Kidney (tissue), 14 donors: ENCODE results near the gene AKAP13. TPM values are rescaled to one million over a fixed set of nuclear protein-coding genes. Genes with fewer than 3 reads are reported as not detected.

Experiments used
- DNase-seq, 5 donors: peaks; one replicate each; pipeline ENCODE4 v3.0.0-alpha.2; 2013 to 2020
- FAIRE-seq: peaks from 2 replicates; lab custom pipeline; 2012; peaks lifted over from hg19 to GRCh38; lab: Jason Lieb, UNC
- H3K27ac ChIP-seq, 2 donors: one replicate each; pipeline ENCODE4 v1.7.0; 2013; ENCODE audit warnings: low read depth in 2 of 2, low read length in 2 of 2, inconsistent platforms in 1 of 2
- H3K27me3 ChIP-seq: one replicate; pipeline ENCODE4 v1.7.1; 2013; ENCODE audit warnings: low read length, inconsistent platforms; ENCODE audit not compliant: control insufficient read depth, insufficient read depth
- H3K36me3 ChIP-seq, 3 donors: one replicate each; pipeline versions ENCODE4 v1.7.0 to v1.7.1; 2013; ENCODE audit warnings: low read length in 3 of 3, control low read depth in 1 of 3, inconsistent platforms in 1 of 3; ENCODE audit not compliant: insufficient read depth in 3 of 3, control insufficient read depth in 2 of 3
- H3K4me1 ChIP-seq, 3 donors: one replicate each; pipeline versions ENCODE4 v1.7.0 to v1.7.1; 2013; ENCODE audit warnings: low read length in 3 of 3, inconsistent platforms in 1 of 3, low read depth in 1 of 3; ENCODE audit not compliant: control insufficient read depth in 2 of 3, insufficient read depth in 2 of 3
- H3K4me3 ChIP-seq, 3 donors: one replicate each; pipeline versions ENCODE4 v1.7.0 to v1.8.1; 2013; ENCODE audit warnings: low read length in 3 of 3, control low read depth in 1 of 3, inconsistent platforms in 1 of 3
- H3K9ac ChIP-seq, 3 donors: one replicate each; pipeline versions ENCODE4 v1.7.0 to v1.7.1; 2013; ENCODE audit warnings: low read length in 3 of 3, control low read depth in 1 of 3, inconsistent platforms in 1 of 3
- H3K9me3 ChIP-seq, 3 donors: one replicate each; pipeline versions ENCODE4 v1.7.0 to v1.7.1; 2013; ENCODE audit warnings: low read length in 3 of 3, control low read depth in 1 of 3, inconsistent platforms in 1 of 3; ENCODE audit not compliant: control insufficient read depth in 2 of 3, insufficient read depth in 1 of 3
- intact Hi-C: fragments of 100-400 bp; cut with DNase I; formaldehyde crosslinking; loops from one replicate; pipeline ENCODE4 v1.11.1; 2022
- polyA plus RNA-seq: library from polyadenylated mRNA; stranded (reverse); fragments of 350-450 nt; fragmentation: Illumina TruSeq; extraction: RNeasy Lipid Tissue Mini Kit (QIAGEN cat#74804); gene quantifications from one replicate; pipeline ENCODE4 v1.2.3, GENCODE V29; 2014; ENCODE audit warnings: low read depth, low replicate concordance; ENCODE audit not compliant: insufficient read depth
- total RNA-seq: library from RNA; stranded (reverse); fragmentation: NEBNext Ultra II Directional; extraction: Animal tissue kit (Norgen Biotek cat#: 25700); gene quantifications from one replicate; pipeline ENCODE4 v1.2.1, GENCODE V29; 2021
- TF ChIP-seq, protein P1 (sequence below): IDR thresholded peaks from 3 replicates; pipeline ENCODE4 v1.5.1; 2012; ENCODE audit warnings: mild to moderate bottlenecking, moderate library complexity, borderline replicate concordance; ENCODE audit not compliant: insufficient read depth; ENCODE audit errors: extremely low read depth
- donor health status: control.
- donor health status: control.
- donor health status: control.
- donor health status: control.
- donor health status: control.
- donor health status: DM: yes; HTN: yes; CAD: no.
- donor health status: Normal renal cell carcinoma (clear cell type).

AKAP13 gene
- total and polyA plus RNA-seq, 2 donors from 2014 or later, result 18.8 to 174 TPM

DNA sequence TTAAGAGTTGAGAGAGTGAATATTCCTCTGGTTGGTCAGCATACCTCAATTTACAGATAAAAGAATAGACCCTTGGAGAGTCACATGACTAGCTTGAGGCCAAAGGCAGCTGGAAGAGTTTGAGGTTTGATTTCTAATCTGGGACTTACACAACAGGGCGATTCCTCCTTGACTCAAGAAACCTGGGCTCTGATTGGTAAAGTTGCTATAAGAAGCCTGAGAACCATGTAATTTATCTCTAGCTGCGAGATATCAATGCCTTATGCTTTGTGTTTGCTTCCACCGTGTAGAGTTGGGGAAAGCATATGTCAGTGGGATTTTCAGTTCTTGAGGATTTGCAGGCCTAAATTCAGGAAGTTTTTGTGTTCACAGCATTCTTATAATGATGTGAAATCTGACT is 208.3 kb downstream of the AKAP13 start:
- Histone ChIP-seq H3K36me3 (peaks cover 2 to 3% (median 2%) of the 10 kb centered on the region in 3 donors), H3K4me1 (peaks cover 6 to 40% (median 20%) of the 10 kb centered on the region in 3 donors), H3K27me3 (no peaks in the 10 kb centered on the region), H3K4me3 (no peak overlapping the region), H3K9me3 (no peaks in the 10 kb centered on the region), H3K9ac (no peak overlapping the region), H3K27ac (peak overlapping the region; percentile 45 to 65)
- DNase-seq (no peak), FAIRE-seq (no peak)
- TF ChIP-seq, protein P1, sequence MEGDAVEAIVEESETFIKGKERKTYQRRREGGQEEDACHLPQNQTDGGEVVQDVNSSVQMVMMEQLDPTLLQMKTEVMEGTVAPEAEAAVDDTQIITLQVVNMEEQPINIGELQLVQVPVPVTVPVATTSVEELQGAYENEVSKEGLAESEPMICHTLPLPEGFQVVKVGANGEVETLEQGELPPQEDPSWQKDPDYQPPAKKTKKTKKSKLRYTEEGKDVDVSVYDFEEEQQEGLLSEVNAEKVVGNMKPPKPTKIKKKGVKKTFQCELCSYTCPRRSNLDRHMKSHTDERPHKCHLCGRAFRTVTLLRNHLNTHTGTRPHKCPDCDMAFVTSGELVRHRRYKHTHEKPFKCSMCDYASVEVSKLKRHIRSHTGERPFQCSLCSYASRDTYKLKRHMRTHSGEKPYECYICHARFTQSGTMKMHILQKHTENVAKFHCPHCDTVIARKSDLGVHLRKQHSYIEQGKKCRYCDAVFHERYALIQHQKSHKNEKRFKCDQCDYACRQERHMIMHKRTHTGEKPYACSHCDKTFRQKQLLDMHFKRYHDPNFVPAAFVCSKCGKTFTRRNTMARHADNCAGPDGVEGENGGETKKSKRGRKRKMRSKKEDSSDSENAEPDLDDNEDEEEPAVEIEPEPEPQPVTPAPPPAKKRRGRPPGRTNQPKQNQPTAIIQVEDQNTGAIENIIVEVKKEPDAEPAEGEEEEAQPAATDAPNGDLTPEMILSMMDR, result no peak
- intact Hi-C loops, result no loop called here

DNA sequence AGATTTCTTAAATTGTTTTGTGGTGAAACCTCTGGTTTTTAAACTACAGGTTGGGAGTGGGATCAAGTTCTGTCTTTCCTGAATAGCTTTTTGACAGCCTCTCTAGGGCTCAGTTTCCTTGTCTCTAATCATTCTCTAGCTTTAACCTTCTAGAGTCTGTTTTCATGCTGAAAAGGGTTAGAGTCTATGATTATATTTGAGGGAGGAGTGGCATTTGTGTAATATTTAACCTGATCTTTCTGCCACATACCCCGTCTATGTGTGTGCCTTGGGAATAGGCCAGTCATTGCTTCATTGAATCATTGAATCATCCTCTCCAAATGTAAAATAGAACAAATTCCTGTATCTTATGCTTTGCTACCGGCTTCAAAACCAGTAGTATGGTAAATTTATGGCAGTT is 209.4 kb downstream of the AKAP13 start:
- TF ChIP-seq, protein P1, result no peak
- Histone ChIP-seq H3K36me3 (peaks cover 2 to 3% (median 2%) of the 10 kb centered on the region in 3 donors), H3K27ac (peak overlapping the region in 1 of 2 donors; percentile 68), H3K4me3 (peak overlapping the region in 1 of 3 donors; percentile 7), H3K9ac (peak overlapping the region in 1 of 3 donors; percentile 20), H3K27me3 (no peaks in the 10 kb centered on the region), H3K4me1 (peaks cover 2 to 39% (median 15%) of the 10 kb centered on the region in 3 donors), H3K9me3 (no peaks in the 10 kb centered on the region)
- FAIRE-seq, result peak; percentile 68
- peak in 2 of 5 donors; percentile 37 to 62 for DNase-seq
- intact Hi-C loops, result no loop called here

DNA sequence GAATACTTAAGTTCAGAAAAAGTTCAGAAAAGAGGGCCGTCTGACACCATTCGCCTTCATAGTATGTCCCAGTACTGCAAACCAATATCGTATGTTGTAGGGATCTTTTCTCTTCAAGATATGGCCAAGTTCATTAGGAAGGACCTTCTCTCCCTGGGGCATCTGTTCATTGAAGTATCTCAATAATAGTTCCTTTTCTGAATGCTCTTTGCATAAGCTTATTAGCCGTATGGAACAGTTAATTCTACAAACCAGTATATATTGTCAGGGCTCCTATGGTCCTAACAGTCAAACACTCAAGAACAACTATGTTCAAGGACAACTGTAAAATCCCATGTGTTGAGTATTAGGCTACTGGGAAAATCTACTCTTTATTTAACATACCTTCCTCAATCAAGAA is 211.2 kb downstream of the AKAP13 start:
- TF ChIP-seq, protein P1, result no peak
- FAIRE-seq (no peak), DNase-seq (no peak)
- intact Hi-C loops, result no loop called here
- Histone ChIP-seq H3K36me3 (peaks cover 0 to 3% (median 2%) of the 10 kb centered on the region in 3 donors), H3K4me3 (no peak overlapping the region), H3K27me3 (no peaks in the 10 kb centered on the region), H3K9me3 (no peaks in the 10 kb centered on the region), H3K27ac (no peak overlapping the region), H3K4me1 (peaks cover 2 to 39% (median 13%) of the 10 kb centered on the region in 3 donors), H3K9ac (no peak overlapping the region)

DNA sequence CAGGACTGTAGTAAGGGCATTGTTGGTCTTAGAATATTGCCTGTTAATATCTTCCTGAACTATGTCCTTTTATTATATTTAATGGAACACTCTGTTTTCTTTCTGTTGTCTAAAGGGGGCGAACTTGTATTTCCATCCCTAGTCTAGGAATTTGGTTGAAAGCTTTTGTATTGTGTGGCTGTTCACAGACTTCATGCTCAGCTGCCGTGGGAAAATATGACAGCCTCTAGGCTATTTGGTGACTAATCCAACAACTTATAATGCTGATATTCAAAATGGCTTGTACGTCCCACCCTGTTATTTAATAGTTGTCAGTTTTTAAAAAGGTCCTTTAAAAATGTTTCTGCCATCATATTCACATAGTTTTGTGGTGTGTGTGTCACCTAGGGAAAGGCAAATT is 211.7 kb downstream of the AKAP13 start:
- intact Hi-C loops, result no loop called here
- peak overlapping the region in 1 of 2 donors; percentile 66 for H3K27ac ChIP-seq
- FAIRE-seq, result peak; percentile 37
- peak in 2 of 5 donors; percentile 63 to 75 for DNase-seq
- no peak overlapping the region for H3K4me3 ChIP-seq
- H3K36me3 ChIP-seq, result peaks cover 0 to 3% (median 2%) of the 10 kb centered on the region in 3 donors
- no peak overlapping the region for H3K9ac ChIP-seq
- no peaks in the 10 kb centered on the region for H3K9me3 ChIP-seq
- no peaks in the 10 kb centered on the region for H3K27me3 ChIP-seq
- H3K4me1 ChIP-seq, result peaks cover 2 to 39% (median 13%) of the 10 kb centered on the region in 3 donors
- TF ChIP-seq, protein P1, result peak; percentile 27
